ENCODE measurements around the gene ITPK1. TPM values are rescaled to one million over a fixed set of nuclear protein-coding genes. Genes with fewer than 3 reads are reported as not detected.

Gene ITPK1
- total and polyA plus RNA-seq, 2 experiments from 2014 or later = 35.9 to 101 TPM

GRCh38 chr14:93031505-93032315 is 84.0 kb downstream of the ITPK1 start (continued):
- TF ChIP-seq, protein P1, sequence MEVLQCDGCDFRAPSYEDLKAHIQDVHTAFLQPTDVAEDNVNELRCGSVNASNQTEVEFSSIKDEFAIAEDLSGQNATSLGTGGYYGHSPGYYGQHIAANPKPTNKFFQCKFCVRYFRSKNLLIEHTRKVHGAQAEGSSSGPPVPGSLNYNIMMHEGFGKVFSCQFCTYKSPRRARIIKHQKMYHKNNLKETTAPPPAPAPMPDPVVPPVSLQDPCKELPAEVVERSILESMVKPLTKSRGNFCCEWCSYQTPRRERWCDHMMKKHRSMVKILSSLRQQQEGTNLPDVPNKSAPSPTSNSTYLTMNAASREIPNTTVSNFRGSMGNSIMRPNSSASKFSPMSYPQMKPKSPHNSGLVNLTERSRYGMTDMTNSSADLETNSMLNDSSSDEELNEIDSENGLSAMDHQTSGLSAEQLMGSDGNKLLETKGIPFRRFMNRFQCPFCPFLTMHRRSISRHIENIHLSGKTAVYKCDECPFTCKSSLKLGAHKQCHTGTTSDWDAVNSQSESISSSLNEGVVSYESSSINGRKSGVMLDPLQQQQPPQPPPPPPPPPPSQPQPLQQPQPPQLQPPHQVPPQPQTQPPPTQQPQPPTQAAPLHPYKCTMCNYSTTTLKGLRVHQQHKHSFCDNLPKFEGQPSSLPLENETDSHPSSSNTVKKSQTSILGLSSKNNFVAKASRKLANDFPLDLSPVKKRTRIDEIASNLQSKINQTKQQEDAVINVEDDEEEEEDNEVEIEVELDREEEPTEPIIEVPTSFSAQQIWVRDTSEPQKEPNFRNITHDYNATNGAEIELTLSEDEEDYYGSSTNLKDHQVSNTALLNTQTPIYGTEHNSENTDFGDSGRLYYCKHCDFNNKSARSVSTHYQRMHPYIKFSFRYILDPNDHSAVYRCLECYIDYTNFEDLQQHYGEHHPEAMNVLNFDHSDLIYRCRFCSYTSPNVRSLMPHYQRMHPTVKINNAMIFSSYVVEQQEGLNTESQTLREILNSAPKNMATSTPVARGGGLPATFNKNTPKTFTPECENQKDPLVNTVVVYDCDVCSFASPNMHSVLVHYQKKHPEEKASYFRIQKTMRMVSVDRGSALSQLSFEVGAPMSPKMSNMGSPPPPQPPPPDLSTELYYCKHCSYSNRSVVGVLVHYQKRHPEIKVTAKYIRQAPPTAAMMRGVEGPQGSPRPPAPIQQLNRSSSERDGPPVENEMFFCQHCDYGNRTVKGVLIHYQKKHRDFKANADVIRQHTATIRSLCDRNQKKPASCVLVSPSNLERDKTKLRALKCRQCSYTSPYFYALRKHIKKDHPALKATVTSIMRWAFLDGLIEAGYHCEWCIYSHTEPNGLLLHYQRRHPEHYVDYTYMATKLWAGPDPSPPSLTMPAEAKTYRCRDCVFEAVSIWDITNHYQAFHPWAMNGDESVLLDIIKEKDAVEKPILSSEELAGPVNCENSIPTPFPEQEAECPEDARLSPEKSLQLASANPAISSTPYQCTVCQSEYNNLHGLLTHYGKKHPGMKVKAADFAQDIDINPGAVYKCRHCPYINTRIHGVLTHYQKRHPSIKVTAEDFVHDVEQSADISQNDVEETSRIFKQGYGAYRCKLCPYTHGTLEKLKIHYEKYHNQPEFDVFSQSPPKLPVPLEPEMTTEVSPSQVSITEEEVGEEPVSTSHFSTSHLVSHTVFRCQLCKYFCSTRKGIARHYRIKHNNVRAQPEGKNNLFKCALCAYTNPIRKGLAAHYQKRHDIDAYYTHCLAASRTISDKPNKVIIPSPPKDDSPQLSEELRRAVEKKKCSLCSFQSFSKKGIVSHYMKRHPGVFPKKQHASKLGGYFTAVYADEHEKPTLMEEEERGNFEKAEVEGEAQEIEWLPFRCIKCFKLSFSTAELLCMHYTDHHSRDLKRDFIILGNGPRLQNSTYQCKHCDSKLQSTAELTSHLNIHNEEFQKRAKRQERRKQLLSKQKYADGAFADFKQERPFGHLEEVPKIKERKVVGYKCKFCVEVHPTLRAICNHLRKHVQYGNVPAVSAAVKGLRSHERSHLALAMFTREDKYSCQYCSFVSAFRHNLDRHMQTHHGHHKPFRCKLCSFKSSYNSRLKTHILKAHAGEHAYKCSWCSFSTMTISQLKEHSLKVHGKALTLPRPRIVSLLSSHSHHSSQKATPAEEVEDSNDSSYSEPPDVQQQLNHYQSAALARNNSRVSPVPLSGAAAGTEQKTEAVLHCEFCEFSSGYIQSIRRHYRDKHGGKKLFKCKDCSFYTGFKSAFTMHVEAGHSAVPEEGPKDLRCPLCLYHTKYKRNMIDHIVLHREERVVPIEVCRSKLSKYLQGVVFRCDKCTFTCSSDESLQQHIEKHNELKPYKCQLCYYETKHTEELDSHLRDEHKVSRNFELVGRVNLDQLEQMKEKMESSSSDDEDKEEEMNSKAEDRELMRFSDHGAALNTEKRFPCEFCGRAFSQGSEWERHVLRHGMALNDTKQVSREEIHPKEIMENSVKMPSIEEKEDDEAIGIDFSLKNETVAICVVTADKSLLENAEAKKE (CRISPR knock-in tag; IDR thresholded peaks at IDR 0.05) = no peak
- TF ChIP-seq, protein P2, sequence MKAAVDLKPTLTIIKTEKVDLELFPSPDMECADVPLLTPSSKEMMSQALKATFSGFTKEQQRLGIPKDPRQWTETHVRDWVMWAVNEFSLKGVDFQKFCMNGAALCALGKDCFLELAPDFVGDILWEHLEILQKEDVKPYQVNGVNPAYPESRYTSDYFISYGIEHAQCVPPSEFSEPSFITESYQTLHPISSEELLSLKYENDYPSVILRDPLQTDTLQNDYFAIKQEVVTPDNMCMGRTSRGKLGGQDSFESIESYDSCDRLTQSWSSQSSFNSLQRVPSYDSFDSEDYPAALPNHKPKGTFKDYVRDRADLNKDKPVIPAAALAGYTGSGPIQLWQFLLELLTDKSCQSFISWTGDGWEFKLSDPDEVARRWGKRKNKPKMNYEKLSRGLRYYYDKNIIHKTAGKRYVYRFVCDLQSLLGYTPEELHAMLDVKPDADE (IDR thresholded peaks at IDR 0.05) = no peak
- TF ChIP-seq, protein P3, sequence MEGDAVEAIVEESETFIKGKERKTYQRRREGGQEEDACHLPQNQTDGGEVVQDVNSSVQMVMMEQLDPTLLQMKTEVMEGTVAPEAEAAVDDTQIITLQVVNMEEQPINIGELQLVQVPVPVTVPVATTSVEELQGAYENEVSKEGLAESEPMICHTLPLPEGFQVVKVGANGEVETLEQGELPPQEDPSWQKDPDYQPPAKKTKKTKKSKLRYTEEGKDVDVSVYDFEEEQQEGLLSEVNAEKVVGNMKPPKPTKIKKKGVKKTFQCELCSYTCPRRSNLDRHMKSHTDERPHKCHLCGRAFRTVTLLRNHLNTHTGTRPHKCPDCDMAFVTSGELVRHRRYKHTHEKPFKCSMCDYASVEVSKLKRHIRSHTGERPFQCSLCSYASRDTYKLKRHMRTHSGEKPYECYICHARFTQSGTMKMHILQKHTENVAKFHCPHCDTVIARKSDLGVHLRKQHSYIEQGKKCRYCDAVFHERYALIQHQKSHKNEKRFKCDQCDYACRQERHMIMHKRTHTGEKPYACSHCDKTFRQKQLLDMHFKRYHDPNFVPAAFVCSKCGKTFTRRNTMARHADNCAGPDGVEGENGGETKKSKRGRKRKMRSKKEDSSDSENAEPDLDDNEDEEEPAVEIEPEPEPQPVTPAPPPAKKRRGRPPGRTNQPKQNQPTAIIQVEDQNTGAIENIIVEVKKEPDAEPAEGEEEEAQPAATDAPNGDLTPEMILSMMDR (conservative IDR thresholded peaks at IDR 0.05; ENCODE audit: low read depth in 2 of 2) = no peak
- no peak for TF ChIP-seq JUNB (IDR thresholded peaks at IDR 0.05; ENCODE audit: unreplicated experiment)

DNA sequence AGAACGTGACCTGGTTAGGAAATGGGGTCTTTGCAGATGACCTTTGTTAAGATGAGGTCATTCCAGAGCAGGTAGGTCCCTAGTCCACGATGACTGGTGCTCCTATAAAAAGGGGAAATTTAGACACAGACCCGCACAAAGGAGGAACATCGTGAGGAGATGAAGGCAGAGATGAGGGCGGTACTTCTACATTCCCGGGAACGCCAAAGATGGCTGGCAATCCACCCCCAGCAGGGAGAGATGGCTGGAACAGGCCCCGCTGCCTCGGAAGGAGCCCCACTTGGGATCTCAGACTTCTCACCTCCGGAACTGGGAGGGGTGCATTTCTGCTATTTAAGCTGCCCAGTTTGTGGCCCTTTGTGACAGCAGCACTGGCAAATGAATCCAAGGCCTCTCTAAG is 85.0 kb downstream of the ITPK1 start:
- H3K79me2 ChIP-seq (replicated peaks; ENCODE audit: insufficient read depth) = peaks cover 88% of the 10 kb centered on the region
- H3K4me1 Mint-ChIP-seq = peaks cover 61% of the 10 kb centered on the region
- H3K27me3 Mint-ChIP-seq (ENCODE audit: insufficient read depth, low read depth, poor library complexity) = peaks cover 16% of the 10 kb centered on the region
- TF ChIP-seq ZNF331 (CRISPR knock-in tag; IDR thresholded peaks at IDR 0.05; ENCODE audit: low read depth) (no peak), REST (IDR thresholded peaks at IDR 0.05; ENCODE audit: unreplicated experiment) (no peak), CREB1 (CRISPR knock-in tag; IDR thresholded peaks at IDR 0.05; ENCODE audit: low read depth) (no peak), JUNB (IDR thresholded peaks at IDR 0.05; ENCODE audit: unreplicated experiment) (no peak), NANOG (IDR thresholded peaks at IDR 0.05; ENCODE audit: borderline replicate concordance) (no peak), STAT1 (IDR thresholded peaks at IDR 0.05; ENCODE audit: unreplicated experiment) (no peak)

More for the DNA sequence above, 85.0 kb downstream of the ITPK1 start:
- Mint-ChIP-seq H3K4me3 (no peak overlapping the region), H3K27ac (no peak overlapping the region; the same call in 1 of the 2 replicates), H3K9me3 (no peaks in the 10 kb centered on the region), H3K36me3 (ENCODE audit: low read depth) (peaks cover 3% of the 10 kb centered on the region; the same call in 2 of the 3 replicates)
- no peak overlapping the region for H3K4me2 ChIP-seq
- H3F3A ChIP-seq (replicated peaks; ENCODE audit: low read depth) = no peaks in the 10 kb centered on the region
- H3K36me3 ChIP-seq (ENCODE audit: insufficient read depth) = no peaks in the 10 kb centered on the region
- H2AFZ ChIP-seq = no peak overlapping the region
- ATAC-seq (no peak), DNase-seq (ENCODE audit: low spot score) (no peak)
- H3K27me3 ChIP-seq (ENCODE audit: insufficient read depth) = no peaks in the 10 kb centered on the region
- H4K20me1 ChIP-seq (replicated peaks; ENCODE audit: insufficient read depth) = peaks cover 9% of the 10 kb centered on the region; the same call in 1 of the 2 replicates
- H3K4me1 ChIP-seq (ENCODE audit: insufficient read depth) = peaks cover 37% of the 10 kb centered on the region
- H3K4me3 ChIP-seq = no peak overlapping the region
- no peak overlapping the region for H3K27ac ChIP-seq (ENCODE audit: low read depth)
- H3K9me2 ChIP-seq (ENCODE audit: insufficient read depth) = no peaks in the 10 kb centered on the region

Data from GM23338 (cell line).